GM12864 (cell line): ENCODE measurements around the gene AFF3.

Source experiments
- DNase-seq: peaks from one replicate; pipeline ENCODE4 v3.0.0-alpha.2; 2011; ENCODE audit warnings: low read depth
- H3K4me3 ChIP-seq: 2 replicates; pipeline ENCODE4 v1.5.1; 2011; ENCODE audit warnings: mild to moderate bottlenecking, low read depth, low read length, control low read depth
- CTCF ChIP-seq: IDR thresholded peaks from 2 replicates; pipeline ENCODE4 v1.5.1; 2011; ENCODE audit warnings: low read depth, mild to moderate bottlenecking, moderate library complexity, low read length, control low read depth, inconsistent platforms; ENCODE audit errors: missing control alignments

AFF3 gene

DNA sequence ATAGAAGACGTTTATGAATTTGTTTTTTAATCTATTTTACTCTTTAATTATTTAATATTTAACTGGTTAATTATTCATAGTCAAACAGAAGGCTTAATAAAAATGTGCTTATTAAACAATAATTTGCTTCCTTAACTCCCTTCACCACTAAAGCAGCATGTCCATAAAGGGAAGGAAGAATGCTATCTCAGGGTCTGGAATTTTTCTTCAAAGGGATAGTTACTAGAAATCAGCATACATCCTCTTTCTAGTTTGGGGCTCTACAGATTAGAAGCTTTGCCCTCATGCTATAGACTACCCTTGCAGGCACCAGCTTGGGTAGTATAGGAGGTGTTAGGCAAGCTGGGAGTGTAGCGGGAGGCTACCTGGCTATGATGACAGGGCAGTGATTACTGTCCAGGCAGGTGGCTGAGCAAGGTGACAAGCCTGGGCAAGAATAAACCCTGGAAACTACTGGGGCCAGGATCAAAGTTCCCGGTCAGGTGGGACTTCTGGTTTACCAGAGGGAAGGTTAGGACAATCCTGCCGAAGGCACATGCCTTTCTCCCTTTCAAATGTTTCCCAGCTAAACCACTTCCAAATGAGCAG is 376.6 kb downstream of the AFF3 start:
- H3K4me3 ChIP-seq = no peak overlapping the region
- no peak for TF ChIP-seq CTCF
- DNase-seq = no peak

DNA sequence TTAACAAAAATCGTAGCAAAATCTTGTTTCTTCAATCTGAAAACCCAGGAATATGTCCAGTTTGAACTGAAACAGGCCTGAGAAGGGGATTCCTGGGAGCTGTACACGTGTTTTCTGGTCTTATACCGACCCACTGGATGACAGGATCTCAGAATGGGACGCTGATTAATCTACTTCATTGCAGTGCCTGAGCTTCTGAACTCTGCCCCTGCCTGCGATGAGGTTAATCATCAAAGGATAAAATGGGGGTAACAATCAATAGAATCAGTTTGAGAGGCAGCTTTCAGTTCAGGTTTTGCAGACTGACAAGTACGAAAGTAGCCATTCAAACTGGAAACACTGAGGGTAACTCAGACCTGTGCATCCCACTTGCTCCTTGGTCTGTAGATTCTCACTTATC is 378.6 kb downstream of the AFF3 start:
- TF ChIP-seq CTCF = no peak
- no peak for DNase-seq
- H3K4me3 ChIP-seq = no peak overlapping the region

- no peak overlapping the region for H3K4me3 ChIP-seq
- no peak for DNase-seq
- TF ChIP-seq CTCF = no peak
Observed at GRCh38 chr2:99762714-99763113, 379.7 kb downstream of the AFF3 start.

DNA sequence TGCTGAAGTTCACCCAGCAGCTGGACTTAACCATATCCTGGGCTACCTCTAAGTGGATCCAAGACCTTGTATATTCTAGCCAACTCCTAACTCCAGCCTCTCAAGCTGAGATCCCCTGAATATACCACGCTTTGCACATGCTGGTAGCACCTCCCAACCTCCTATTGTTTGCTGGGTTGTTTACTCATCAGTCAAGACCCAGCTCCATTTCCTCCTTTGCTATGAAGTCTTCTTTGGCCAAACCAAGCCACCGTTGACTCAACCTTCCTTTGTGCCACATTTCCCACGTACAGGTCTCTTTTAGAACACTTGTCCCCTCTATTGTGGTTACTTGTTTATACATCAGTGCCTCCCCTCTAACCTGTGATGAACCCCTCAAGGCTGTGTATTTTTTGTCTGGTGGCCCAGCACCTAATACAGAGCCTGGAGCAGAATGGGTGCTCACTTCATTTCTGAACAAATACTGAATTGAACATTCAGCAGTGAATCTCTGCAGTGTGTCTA is 384.7 kb downstream of the AFF3 start:
- TF ChIP-seq CTCF = no peak
- no peak overlapping the region for H3K4me3 ChIP-seq
- DNase-seq = no peak

GRCh38 chr2:99756059-99756458 is 386.3 kb downstream of the AFF3 start:
- no peak overlapping the region for H3K4me3 ChIP-seq
- no peak for DNase-seq
- no peak for TF ChIP-seq CTCF

GRCh38 chr2:99754210-99754609 is 388.2 kb downstream of the AFF3 start:
- no peak for DNase-seq
- no peak overlapping the region for H3K4me3 ChIP-seq
- no peak for TF ChIP-seq CTCF

- no peak for DNase-seq
- no peak overlapping the region for H3K4me3 ChIP-seq
- no peak for TF ChIP-seq CTCF
Observed at GRCh38 chr2:99753505-99753904, 388.9 kb downstream of the AFF3 start.
